NOMO-1 treated with dmso at 0.1 percent for 144 hours (cell line): ENCODE data around the gene ENHO.

Source experiments
- DNase-seq: peaks from one replicate; lab custom pipeline; 2025; ENCODE audit not compliant: unreplicated experiment; lab: John Stamatoyannopoulos, UW

ENHO gene

DNA sequence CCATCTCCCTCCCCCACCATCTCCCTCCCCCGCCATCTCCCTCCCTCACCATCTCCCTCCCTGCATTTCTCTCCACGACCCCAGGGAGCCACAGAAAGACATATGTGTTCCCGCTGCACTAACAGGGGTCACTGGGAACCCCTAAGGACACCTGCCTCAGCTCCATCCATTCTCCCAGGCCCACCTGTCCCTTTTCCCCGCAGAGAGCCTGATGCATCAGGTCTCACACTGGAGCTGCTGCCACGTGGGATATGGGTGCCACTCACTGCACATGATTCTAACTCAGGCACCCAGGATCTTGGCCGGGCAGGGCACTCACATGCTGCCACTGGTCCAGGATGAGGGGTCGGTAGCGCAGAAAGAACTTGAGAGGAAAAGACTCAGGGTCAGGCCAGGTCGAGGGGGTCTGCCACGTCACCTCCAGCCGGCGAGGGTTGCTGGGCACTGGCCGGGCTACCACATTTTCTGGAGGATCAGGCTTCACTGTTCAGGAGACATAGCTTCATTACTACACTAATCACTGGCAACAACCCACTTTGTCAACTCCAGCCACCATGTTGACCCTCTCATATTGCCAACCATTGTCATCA is 33.2 kb upstream of the ENHO start:
- DNase-seq = no peak

DNA sequence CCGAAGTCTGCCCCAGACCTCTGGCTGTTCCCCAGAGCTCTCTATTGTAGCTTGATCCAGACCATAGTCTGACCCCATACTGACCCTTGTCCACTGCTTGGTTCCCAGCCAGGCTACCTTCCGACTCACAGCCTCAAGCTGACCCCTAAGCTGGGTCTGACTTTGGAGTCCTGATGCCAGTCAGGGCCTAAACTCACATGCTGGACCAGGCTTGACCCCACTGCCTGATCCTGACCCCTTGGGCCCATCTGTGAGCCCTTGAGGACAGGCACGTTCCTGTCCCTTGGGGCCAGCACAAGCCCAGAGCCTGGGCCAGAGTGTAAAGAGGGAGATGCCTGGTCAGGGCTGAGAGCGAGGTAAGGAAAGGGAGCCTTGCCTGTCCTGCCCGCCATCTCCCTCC is 32.7 kb upstream of the ENHO start:
- no peak for DNase-seq

DNA sequence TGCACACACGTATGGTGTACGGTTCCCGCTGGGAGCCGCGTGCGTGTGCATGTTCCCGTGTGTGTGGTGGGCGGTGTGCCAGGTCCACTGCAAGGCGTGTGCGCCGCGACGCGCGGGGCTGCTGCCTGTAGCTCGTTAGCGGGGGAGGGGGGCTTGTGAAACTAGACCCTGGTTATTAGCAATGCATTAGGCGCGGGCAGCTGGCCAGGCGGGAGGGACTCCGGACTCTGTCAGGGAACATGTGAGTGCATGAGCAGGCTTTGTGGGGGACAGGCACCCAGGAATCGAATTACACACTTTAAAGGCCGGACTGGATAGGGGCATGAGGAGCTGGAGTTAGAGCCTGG is 32.2 kb upstream of the ENHO start:
- DNase-seq = no peak

DNA sequence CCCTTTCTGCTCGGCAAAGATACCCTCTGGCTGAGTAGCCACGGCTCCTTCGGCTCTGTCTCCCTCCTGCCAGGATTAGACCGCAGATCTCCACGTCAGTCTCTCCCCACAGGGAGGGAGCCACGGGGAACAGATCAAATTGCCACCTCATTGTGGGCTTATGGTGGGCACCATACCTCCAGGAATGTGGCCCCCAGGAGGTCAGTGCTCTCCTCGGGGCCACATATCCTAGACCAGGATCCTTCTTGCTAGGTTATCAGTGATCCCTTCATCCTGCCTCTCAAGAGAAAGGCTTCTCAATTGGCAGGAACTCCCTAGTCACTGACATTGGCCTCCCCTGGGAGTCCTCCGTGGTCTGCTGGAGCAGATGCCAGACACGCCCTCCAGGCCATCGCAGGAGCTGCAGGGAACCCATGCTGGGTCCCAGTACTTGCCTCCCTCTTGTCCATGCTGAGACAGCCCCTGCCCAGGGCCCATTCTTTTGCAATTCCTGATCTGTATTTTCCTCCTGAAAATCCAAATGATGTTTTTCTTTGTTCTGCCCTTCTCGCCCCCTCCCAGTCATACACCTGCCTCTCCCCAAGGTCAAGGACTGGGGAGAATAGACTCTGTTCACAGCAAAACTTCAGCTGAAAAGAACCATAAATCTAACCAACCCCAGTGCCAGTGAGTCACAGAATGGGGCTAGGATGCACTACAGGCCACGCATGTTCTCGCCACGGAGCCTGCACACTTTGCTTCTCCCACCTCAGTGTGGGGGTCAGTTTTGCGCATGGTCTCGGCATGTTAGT is 31.6 kb upstream of the ENHO start:
- no peak for DNase-seq

DNA sequence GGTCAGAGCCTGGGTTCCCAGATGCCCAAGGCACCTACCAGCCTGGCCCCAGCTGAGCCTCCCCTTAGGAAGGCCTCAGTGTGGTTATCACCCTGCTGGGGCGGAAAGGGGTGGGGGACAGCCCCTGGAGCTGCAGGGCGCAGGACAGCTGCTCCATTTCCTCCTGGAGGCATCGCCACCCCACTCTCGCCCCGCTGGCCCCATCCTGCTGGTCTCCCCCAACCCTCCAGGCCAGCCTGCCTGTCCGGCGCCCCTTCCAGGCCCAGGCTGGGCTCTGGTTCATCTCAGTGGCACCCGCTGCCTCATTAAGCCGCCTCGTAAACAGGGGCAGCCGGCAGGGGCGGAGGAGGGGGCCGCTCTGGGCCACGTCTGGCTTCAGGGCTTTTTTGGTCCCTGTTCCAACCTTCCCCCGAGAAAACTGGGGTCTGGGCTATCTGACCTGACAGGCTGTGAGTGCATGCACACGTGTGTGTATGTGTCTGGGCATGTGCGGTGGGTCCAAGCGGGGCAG is 30.8 kb upstream of the ENHO start:
- DNase-seq = no peak

DNA sequence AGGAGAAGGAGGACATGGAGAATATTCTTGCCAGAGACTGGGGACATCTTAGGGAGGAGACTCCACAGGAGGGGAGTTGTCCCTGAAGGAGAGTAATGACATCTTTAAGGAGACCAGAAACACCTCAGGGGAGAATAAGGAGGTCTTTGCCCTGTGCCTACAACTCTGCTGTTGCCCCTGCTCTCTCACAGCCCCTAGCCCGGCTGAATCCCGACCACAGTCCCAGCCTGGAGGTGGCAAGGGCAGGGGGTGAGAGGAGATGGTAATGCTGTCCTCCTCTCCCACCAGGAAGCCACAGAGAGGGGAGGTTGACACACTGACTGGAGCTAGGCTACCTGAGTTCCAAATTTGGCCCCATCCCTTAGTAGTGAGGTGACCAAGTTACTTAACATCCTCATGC is 30.2 kb upstream of the ENHO start:
- no peak for DNase-seq

DNA sequence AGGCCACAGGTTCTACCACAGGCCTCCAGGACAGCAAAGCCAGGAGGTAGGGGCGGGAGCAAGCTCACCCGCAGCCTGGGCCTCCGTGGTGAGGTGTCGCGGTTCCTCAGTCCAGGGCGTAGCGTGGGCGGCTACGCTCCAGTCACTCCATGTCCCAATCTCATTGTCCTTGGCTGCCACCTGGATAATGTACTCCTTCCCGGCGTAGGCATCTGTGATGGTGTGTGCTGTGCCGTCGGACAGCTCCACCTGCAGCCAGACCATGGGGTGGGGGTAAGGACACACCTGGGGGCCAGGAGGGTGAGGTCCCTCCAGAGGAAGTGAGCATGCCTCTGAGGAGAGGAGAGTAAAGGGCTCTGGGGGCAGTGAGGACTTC is 29.8 kb upstream of the ENHO start:
- DNase-seq = no peak

DNA sequence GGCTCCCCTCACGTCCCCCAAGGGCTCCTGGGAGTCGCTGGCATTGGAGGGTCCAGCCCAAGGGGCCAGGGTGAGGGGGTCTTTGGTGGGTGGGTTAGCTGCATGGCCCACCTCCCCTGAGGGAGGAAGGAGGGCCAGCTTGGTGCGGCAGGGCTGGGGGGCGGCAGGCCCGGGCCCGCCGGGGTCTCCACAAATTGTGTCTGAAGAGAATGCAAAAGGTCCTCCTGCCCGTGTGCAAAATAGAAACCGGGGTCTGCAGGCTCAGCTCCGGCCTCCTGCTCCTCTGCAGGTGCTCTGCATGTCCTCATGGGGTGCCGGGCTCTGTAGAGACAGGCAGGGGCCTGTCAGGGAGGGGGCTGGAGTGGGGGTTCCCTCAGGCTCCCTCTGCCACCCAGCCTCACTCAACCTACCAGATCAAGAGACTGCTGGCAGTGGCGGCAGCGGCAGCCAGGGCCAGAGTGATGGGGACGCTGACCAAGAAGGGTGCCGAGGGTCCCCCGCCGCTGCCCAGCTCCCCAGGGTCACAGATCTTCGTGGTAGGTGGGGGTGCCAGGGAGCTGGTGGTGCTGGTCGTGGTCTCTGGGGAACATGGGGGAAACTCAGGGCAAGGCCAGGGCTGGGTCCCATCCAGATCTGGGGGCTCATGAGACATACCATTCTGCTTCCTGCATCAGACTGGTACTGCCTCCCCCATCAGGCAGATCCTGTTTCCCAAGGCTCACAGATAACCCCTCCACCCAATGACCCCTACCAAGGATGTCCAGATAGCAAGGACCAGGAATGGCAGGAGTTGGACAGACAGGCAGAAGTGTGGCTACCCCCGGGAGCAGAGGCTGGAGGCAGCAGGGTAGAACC is 29.2 kb upstream of the ENHO start:
- no peak for DNase-seq

DNA sequence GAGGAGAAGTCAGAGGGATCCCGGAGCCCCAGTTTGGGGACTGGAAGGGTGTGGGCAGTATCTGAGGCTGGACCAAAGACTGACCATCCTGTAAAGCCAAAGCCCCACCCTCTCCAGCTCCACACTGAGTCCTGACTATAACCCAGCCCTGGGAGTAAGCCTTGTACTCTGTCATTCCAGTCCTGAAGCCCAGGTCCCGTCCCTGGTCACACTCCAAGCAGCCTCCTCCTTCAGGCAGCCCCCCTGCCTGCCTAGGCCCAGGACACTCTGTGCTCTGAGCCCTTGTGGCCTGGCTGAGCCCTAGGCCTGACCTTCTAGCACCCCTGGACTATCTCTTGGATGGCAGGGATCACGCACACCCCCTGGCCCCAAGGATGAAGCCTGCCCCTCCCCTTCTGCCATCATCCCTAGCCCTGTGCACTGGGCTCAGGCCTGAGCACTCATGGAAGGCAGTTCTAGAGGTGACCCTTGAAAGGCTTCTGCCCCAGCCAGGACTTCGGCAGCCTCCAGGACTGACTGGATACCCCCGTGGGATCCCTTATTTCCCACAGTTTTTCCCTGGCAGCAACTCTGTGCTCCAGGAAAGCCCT is 28.0 kb upstream of the ENHO start:
- no peak for DNase-seq

DNA sequence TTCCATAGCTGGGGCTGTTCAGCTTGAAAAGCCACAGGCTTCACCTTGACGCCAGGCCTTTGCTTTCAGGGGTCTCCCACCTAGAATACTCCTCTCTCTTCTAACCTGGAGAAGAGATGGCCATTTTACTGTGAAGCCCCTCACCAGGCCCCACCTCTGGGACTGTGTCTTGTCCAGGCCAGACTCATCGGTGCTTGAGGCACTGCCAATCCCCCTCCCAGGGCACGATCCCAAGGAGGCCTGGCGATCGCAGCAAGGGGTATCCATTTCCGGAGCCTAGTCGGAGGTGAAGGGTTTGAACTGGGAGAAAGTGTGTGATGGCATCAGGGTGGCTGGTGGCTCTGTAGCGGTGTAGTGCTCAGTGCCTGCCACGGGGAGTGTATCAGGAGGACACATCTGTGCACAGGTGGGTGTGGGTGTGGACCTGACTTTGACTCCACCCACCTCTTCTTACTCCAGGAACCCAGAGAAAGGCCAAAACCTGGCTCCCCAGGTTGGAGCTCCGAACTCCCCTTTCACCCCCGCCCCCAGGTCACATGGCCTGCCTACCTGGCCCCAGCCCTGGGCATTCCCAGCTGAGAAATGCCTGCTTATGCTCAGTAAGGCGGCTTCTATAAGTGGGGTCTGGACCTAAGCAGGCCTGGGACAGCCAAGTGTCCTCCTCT is 27.4 kb upstream of the ENHO start:
- no peak for DNase-seq

DNA sequence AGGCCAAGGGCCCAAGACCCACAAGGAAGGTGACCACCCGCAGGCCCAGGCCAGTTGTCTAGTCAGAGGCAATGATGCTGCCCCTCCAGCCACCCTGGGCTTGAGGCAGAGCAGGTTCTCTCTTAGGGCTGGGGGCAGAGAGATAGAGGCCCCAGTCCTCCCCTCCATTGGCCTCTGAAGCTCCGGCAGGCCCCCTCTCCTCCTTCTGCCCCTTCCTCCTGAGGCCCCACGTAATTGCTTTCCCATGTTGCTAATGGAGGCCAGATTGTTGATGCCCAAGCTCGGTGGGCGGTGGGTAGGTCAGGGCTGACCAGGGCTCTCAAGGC is 26.6 kb upstream of the ENHO start:
- DNase-seq = no peak

DNA sequence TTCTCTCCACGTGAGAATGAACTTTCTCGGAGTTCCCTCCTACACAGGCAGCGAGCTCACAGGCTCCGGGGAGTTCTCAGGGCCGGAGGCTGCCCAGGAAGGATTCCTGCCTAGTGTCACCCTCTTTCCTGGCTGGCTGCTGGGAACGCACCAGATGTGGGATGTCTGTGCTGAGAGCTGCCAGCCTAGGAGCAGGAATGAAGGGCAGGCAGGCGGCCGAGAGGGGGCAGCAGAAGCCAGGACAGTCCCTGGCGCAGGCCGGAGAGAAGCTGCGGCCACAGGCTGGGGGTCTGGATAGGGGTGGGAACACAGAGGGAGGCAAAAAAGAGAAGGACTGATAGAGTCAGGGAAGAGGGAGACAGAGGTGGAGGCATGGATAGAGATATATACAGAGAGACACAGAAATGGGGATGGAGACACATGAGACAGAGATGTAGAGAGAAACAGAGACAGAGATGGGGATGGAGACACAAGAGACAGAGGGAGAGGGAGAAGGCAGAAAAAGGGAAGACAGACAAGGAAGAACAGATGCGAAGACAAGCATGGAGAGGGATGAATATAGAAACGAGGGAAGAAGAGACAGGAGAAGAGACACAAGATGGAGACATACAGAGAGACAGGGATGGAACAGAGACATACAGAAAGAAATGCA is 25.3 kb upstream of the ENHO start:
- DNase-seq = no peak

DNA sequence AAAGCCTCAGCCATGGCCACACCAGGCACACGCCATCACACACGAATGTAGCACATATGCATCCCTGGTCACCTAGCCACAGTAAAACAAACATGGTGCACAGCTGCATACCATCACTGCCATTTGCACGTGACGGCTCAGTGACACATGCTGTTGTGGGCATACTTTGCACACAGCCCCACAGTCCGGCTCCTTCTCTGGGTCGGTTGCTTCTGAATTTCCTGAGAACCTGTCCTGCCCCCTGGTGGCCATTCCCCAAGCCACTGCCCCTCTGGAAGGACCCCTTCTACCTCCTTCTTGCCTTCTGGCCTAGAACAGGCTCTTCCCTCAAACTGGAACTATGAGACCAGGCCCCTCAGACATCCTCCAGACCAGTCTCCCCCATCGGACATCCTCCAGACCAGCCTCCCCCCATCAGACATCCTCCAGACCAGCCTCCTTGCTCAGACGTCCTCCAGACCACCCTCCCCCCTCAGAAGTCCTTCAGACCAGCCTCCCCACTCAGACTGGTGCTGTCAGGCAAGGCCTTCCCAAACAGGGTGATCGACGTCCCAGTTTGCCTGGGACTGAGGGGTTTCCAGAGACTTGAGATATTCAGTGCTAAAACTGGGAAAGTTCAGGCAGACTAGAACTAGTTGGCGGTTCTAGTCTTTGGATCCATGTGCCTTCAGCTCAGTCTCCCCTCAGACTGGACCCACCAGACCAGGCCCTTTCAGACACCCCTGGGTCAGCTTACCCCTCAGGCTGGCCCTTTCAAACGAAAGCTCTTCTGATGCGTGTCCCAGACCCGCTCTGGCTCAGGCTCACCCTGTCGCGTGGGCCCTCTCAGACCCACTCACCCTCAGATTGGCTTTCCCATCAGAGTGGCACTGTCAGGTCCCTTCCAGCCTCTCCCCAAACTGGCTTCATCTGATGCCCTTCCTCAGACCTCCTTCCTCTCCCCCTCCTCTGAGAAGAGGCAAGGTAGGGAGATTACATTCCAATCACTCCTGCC is 24.3 kb upstream of the ENHO start:
- DNase-seq = peak; percentile 38

DNA sequence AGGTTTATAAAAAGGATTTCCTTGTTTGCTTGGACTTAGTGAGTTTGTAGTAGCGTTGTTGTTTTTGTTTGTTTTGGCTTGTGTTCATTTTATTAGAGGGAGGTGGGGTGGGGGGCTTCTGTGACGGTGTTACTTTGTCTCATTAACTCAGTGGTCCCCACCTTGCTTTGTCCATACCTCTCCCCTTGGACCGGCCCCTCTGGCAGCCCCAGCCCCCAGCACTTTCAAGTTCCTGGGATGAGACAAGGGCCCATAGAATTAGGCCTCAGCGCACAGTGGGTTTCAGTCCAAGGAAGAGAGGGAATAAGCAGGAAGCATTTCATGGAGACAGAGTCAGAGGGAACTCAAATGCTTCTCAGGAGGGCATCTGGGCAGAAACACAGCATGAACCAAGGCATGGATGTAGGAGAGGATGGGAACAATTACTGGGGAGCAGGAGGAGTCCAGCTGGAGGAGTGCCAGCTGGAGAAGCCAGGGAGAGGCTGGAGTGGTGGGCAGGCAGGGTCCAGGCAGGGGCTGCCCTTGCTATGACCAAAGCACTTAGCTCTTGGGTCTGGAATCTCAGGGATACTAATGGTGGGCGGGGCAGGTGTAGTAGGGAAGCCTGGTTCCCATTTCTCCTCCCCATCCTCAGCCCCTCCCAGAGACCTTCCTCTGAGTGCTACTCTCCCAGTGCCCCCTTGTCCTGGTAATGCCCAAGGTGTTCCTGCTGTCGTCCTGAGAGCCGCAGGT is 23.5 kb upstream of the ENHO start:
- DNase-seq = no peak

DNA sequence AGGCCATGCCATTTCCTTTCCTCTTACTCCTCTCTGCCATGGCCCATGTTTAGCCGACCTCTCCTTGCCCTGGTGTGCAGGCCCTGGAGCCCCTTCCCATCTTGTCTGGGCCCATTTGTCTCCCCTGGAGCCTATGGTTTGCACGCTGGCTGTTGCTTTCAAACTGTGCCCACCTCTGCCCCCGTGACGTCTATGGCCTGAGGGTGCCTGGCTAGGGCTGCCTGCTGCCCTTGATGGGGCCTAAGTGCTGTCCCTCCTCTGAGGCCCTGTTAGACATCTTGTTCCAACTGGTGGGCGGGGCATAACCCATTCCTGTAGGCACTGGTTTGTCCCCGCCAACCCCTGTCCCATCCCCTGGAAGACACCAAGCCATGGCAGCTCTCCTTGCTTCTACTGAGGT is 22.7 kb upstream of the ENHO start:
- DNase-seq = no peak

DNA sequence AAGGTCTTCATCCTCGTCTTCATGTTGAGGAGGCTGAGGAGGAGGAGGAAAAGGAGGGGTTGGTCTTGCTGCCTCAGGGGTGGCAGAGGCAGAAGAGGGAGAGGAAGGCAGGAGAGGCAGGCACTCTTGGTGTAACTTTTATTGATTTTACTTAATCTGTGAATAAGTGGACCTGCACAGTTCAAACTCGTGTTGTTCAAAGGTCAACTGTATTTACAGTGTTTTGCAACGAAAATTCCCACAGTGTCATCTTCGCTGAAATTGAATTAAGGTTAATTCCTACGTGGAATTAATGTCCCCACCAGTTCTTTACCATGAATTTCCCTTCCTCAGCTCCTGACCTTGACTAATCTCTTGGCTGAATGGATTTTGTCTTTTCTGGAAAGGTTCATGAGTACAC is 21.2 kb upstream of the ENHO start:
- DNase-seq = no peak

DNA sequence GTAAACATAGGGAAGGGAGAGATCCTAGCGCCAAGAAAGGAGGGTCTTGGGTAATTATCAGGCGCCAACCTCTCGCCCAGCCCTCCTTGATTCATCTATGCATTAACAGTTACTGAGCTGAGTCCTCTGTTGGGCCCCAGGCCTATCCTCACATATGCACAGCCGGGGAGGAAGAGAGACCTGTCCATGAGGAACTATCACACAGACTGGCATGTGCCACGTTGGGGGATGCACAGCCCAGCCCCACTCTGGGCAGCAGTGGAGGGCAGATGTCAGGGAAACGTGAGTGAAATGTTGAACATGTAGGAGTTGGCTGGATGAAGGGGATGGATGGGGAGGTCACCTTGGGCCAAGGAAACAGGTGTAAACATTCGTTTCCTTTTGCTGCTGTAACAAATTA is 18.8 kb upstream of the ENHO start:
- DNase-seq = no peak

DNA sequence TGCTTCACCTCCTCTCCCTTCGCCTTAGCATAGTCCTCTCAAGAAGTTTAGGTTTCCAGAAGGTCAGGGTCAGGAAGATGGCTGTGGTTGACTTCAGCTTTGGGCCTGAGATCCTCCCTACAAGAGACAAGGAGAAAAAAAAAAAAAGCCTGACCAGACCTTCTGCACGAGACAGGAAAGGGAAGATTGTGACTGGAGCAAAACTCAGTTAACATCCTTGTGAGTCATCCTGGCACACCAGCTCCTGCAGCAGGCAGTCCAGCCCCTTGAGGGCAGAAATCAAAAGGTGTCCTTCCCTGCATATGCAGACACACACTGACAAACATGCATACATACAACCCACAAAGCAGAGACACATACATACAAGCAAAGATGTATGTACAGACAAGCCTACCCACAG is 18.0 kb upstream of the ENHO start:
- DNase-seq = no peak

DNA sequence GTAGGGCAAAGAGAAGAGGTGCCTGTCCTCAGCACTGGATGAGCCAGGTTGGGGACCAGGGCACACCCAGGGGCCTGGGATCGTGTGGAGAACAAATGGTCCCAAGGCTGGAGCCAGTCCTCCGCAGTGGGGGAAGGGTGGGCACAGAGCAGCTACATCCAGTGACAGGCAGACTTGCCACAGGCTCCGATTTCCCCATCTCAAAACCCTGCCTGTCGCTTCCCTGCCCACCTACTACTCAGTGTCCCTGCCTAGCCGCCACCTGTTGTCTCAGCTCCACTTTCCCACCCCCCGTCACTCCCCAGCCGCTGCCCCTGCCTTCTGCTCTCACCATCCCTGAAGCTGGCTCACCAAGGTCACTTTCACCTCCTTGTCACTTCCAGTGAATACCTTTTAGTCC is 13.9 kb upstream of the ENHO start:
- DNase-seq = no peak
